Midbrain (tissue), 1 donor: ENCODE results near the gene ARHGEF16.

Source experiments
- DNase-seq: peaks from one replicate; lab custom pipeline; 2025; lab: John Stamatoyannopoulos, UW

ARHGEF16 gene

DNA sequence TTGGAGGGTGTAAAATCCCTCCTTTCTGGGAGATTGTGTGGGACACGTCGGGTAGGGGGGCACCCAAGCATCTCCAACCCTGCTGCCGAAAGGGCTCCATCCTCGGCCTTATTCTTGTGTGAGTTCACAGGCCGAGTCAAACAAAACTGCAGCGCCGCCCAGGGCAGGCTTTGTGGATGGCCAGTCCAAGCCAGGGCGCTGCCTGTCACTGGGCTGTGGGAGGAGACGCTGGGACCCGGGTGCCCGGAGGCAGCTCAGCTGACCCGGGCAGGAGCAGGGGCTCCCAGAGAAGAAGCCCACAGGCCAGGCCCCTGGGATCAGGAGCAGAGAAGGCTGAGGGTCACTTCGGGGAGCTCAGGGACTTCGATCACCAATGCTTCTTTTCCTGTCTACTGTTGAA is 31.8 kb upstream of the ARHGEF16 start:
- DNase-seq, result peak; percentile 16

DNA sequence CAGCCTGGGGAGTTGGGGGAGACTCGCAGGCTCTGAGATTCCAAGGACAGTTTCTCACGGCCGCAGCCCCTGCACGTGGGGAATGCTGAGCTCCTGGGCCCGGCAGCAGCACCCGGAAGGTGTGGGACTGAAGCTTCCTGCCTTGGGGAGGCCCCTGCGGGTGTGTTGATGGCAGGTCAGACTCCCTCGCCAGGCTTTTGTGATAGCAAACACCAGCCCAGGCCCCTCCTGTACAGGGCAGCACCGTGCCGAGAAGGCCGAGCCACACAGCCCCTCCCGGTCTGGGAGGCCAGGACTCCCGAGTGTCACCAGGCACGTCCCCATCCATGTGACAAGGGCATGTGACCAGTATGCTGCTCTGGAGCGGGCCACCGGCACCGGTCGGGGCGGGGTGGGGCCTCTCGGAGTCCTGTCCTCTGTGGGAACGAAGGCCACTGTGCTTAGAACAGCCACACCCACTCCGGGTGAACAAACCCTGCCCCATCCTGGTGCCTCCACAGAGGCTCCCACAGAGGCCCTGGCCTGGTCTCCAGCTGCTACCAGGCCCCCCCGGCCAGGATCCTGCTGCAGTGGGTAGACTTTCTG is 31.1 kb upstream of the ARHGEF16 start:
- DNase-seq, result peak; percentile 51

DNA sequence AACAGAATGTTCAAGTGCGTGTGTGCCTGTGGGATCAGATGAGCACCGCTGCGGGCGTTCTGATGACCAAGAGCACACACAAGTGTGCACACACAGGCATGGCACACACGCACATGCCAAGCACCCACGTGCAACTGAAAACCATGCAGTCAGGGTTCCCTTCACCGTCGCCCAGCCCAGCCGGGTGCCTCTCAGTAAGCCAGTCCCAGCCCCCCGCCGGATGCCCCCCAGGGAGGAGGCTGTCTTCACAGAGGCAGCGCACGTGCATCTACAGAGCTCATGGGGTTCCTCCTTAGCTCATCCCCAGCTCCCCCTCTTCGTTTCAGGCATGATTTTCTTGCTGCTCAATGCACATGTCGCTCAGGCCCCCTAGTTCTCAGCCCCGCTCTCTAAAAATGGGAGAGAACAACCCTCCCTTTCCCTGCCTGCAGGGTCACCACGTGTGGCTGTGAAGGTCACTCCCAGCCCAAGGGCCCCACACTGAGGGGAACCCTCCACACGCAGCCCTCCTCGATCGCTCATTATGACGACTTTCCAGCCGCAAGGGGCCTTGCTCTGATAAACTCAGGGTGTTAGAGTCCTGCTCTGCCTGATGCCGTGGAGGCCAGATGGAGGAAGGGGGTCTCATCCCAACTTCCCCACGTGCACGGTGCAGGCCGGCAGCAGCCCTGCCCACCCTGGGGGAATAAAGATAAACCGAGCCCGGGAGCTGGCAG is 30.4 kb upstream of the ARHGEF16 start:
- DNase-seq, result no peak

DNA sequence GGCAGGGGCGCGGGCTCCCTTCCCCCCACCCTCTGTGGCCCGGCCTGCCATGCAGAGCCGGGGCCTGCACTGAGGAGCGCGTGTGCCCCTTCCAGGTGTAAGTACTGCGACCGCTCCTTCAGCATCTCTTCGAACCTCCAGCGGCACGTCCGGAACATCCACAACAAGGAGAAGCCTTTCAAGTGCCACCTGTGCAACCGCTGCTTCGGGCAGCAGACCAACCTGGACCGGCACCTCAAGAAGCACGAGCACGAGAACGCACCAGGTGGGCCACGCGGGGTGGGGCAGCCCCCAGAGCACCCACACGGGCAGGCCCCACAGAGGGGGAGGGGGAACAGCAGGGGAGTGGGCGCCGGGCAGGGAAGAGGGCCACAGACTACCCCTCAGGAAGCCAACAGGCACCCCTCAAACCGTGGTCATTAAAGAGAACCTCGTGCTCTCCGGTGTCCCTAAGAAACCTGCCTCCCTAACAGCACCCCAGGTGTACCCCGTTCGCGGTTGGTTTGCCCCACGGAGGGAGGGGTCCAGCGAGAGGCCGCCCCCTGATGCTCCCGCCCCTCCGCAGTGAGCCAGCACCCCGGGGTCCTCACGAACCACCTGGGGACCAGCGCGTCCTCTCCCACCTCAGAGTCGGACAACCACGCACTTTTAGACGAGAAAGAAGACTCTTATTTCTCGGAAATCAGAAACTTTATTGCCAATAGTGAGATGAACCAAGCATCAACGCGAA is 28.8 kb upstream of the ARHGEF16 start:
- DNase-seq, result no peak

DNA sequence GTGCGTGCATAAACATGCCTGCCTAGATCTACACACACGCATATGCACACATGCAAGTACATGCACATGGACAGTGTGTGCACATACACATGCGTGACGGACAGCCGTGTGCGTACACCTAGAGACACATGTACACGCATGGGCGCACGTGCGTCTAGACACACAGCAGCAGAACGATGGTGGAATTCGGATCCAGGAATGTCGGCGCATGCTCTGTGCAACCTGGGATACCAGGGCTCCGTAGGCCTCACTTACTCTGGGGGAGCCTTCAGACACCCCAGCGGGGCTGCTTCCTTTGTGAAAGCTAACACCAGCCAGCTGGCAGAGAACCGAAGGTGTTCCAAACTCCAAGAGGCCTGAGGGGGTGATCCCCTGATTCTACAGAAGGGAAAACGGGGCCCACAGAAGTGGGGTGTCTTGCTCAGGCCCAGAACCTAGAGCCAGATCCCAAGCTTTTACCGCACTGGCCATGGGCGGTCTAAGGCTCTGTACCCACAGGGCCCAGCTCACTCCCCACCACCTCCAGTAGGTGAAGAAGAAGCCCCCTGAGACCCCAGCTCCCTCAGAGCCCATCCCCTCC is 27.4 kb upstream of the ARHGEF16 start:
- no peak for DNase-seq

DNA sequence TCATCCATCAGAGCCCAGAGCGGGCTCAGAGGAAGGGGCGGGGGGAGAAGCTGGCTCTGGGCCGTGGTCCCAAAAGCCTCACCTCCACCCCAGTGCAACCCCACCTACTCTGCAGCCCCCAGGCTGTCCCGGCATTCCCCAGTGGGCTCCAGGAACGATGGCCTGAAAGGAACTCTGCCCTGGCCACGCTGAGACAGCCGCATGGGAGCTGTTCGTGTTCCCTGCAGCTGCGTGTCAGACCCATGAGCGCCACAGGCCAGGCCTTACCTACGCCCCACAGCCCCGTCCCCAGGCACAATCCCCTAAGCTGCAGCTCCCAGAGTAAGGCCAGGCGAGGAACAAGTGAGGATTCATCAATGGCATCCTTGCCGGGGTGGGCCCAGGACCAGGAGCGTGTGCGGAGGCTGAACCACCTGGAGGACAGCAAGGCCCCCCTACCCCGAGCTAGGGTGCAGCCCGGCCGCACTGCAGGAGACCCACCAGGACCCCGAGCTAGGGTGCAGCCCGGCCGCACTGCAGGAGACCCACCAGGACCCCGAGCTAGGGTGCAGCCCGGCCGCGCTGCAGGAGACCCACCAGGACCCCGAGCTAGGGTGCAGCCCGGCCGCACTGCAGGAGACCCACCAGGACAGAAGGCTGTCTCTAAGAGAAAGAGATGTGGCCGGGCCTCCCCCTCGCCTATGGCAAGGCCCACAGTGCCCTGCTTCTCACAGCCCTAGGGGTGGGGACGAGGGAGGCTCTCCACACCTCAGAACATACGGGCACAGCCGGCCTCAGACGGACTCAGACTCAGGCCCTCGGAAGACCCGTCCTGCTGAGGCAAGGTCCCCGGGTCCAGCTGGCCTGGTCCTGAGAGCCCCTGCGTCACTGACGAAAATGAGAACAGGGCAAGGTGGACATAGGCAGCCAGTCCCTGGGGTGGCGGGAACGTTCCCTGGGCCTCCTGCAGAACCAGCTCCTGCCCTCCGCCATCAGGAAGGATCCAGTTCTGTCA is 26.5 kb upstream of the ARHGEF16 start:
- no peak for DNase-seq

DNA sequence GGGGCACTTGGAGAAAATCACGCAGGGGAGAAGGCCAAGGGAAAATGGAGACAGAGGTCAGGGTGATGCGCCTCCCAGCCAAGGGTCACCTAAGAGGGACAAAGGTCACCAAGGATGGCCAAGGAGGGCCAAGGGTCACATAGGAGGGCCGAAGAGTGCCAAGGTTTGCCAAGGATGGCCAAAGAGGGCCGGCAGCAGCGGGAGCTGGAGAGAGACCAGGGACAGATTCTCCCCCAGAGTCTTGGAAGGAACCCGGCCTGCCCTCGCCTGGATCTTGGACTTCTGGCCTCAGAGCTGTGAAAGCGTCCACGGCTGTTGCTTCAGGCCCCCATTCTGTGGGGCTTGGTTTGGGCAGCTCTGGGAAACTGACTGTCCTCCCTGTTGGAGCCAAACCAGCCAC is 25.6 kb upstream of the ARHGEF16 start:
- DNase-seq, result peak; percentile 28

DNA sequence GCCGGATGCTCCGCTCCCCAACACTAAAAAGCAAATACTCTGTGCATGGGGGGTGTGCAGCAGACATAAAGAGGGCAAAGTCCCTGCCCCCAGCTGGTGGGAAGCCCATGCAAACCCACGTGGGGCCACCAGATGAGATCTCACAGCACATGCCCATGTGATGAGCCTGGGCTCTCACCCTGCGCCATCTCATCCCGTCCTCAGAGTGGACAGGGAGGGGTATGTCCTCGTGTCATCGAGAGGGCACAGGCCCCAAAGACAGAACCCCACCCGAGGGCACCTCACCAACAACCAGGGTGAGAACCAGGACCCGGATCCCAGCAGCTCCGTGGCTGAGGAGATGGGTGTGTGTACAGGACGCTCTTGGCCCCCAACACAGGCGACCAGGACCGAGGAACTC is 25.1 kb upstream of the ARHGEF16 start:
- no peak for DNase-seq

DNA sequence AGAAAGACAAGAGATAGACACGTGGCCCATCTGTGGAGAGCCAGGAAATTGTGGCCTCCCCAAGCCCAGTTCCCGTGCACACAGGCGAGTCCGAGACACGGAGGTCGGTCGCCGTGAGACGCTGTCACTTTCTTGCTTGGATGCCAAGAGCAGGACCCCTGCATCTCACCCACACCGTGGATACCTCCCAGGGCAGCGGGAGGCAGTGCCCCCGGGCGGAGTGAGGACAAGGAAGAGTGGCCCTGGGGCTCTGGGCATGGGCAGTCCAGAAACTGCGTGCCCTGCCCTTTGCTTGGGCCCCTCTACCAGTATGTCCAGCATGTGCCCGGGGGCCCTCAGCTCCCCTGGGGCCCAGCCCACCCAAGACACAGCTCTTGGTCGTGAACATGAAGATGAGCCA is 24.7 kb upstream of the ARHGEF16 start:
- DNase-seq, result no peak

DNA sequence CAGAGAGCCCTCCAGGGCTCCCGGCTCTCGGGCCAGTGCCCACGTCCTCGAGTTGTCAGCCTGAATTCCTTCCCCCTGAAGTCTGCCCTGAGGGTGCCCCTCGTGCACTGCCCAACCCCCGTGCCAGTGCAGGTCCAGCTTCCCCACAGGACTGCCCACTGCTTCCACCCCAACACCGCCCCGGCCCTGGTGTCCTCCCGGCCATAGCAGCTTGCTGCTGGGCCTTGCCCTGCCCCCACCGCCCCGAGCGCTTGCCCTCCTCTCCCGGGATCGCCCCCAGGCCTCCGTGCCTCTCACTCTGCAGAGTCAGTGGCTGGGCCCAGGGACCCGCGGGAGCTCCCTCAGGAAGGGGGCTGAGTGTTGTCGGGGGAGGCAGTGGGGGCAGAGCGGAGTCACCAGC is 24.1 kb upstream of the ARHGEF16 start:
- DNase-seq, result no peak

DNA sequence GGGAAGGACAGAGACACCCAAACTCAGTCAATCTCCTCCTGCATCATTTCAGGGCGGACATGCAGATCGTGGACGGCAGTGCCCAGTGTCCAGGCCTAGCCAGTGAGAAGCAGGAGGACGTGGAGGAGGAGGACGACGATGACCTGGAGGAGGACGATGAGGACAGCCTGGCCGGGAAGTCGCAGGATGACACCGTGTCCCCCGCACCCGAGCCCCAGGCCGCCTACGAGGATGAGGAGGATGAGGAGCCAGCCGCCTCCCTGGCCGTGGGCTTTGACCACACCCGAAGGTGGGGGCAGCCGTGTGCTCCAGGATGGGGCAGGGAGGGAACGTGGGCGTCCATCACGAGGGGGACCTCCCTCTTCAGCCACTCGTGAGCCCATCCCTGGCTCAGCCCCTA is 23.6 kb upstream of the ARHGEF16 start:
- DNase-seq, result no peak

DNA sequence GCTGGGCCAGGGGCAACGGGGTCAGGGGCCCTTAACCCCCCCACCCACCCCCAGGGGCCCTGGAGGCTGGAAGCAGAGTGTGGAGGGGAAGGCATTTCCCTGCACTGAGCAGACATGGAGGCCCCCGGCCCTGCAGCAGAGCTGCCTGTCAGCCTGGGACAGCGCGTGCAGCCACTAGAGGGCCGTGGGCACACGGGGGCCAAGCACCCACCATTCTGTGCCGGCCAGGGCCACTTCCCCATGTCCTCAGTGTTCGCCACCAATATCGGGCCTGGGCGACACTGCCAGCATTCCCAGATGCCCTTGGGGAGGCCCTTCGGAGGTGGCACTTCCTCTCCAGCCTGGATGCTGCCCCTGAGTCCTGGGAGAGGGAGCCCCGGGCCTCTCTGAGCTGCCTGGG is 23.2 kb upstream of the ARHGEF16 start:
- DNase-seq, result no peak

DNA sequence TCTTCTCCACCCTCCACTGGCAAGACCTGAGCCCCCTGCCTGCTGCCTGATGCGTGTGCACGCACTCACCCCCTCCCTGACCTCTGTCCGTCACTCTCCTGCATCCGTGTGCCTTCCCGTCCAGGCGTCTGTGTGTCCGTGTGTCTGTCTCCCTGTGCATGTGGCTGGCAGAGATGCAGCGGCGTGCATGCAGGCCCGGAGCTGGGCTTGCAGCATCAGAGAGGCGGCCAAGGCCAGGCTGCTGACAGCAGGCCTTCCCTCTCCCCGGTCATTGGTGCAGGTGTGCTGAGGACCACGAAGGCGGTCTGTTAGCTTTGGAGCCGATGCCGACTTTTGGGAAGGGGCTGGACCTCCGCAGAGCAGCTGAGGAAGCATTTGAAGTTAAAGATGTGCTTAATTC is 22.8 kb upstream of the ARHGEF16 start:
- no peak for DNase-seq

DNA sequence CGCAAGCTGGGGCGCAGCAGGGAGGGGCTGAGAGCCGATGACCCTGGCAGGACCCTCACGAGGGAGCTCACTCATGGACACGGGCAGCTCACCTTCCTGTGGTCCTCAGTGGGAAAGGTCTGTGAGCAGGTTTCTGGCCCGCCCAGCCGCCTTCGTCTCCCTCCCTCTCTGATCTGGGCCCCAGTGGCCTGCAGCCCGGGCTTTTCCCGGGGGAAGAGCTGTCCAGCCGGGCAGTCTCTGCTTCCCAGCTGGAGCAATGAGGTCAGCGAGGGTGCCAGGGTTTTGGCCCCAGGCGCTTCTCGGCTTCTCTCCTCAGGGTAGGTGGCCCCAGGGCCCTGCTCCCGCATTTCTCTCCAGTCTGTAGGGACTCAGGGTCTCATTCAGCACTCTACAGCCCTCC is 22.2 kb upstream of the ARHGEF16 start:
- DNase-seq, result no peak

DNA sequence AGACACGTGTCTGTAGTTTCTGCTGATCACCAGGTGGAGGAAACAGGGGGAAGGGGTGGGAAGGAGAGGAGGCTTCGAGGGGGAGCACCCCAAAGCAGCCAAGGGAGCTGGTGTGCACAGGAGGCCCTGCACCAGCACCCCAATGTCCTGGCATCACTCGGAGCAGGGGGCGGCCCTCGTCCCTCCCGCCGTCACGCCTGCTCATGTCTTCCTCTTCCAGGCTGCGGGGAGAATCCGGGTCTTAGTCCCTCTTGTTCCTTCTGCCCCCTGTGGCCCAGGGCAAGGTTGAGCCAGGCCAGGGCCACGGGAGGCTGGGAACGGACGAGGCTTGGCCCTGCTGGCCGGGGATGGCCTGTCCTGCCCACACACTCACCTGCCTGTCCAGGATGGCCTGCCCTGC is 21.4 kb upstream of the ARHGEF16 start:
- DNase-seq, result no peak

DNA sequence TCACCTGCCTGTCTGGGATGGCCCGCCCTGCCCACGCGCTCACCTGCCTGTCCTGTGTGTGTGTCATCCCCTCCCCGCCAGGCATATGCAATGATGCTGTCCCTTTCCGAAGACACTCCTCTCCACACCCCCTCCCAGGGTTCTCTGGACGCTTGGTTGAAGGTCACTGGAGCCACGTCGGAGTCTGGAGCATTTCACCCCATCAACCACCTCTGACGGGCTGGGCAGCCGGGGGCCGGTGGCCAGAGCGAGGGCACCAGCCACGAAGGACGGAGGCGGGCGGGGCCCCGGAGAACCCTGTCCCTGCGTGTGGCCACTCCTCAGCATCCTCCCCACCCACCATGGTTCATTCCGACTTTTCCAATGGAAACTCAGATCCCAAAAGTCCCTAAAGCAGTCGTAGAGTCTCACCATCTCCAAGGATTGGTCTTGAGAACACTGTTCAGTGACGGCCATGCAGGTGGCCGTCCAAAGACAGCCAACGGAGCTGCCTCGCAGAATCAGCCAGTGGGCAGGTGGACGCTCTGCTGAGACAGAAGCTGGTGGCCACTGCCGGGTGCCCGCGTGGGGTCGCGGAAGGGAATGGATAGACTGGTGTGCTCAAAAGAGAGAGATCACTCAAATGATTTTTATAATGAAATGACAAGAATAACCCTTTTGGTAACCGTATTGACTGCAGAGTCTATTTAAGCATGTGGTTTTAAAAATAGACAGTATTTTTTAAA is 20.7 kb upstream of the ARHGEF16 start:
- no peak for DNase-seq

DNA sequence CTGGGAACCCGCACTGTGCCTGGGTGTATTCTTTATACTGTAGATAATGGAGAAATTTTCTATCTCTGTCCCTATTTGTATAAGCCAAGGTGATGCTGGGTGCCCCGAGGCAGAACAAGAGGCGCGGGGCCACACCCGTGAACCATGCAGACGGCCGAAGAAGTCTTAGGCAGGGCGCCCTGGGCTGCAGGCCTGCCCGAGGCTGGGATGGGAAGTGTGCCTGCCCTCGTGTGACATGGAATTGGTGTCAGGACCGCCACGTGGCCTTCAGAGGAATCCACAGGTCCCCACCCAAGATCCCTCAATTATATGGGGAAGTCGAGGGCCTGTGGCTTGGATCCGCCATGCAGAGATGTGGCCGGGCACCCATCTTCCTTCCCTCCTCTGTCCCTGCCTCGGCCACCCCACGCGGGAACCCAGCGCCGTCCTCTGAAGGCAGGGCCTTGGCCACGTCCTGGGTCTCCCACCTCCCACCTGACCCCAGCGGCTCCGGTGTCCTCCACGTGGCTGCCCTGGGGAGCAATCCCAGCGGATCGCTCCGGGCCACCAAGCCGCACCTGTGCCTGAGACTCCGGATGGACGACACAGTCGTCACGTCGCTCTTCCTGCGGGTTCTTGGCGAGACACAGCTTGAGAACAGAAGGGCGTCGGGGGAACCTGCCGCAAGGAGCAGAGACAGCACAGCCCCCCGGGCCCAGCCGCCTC is 19.9 kb upstream of the ARHGEF16 start:
- DNase-seq, result no peak

DNA sequence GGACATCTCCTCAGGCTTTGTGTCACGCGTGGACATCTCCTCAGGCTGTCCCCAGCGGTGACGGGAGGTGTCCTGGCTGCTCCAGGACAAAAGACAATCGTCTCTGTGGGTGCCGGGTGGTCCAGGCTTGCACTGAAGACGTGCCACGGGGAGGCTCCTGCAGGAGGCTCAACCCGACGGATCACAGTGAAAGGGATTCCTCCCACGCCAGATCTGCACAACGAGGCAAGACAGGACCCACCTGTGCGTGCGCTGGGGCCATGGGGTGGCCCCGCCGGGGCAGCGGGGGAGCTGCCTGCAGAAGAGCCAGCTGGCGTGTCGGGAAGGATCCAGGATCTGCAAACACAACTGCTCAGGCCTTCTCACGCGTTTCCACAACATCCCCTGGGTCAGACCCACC is 18.8 kb upstream of the ARHGEF16 start:
- no peak for DNase-seq

DNA sequence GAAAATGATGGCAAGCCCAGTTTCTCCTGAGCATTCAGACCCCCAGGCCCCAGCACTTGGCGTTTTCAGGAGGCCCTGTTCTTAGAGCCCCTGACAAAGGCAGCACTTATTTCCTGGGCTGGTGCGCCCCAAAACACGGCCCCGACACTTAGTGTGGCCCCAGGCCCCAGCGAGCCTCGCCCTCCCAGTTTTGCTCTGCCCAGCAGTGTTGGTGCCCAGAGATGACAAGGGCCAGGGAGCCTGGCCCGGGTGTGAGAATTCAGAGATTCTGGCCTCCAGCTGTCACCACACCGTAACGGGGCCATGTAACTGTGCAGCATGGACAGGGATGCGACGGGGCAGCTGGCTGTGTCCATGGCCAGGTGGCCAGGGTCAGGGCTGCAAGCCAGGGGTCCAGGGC is 18.0 kb upstream of the ARHGEF16 start:
- no peak for DNase-seq

DNA sequence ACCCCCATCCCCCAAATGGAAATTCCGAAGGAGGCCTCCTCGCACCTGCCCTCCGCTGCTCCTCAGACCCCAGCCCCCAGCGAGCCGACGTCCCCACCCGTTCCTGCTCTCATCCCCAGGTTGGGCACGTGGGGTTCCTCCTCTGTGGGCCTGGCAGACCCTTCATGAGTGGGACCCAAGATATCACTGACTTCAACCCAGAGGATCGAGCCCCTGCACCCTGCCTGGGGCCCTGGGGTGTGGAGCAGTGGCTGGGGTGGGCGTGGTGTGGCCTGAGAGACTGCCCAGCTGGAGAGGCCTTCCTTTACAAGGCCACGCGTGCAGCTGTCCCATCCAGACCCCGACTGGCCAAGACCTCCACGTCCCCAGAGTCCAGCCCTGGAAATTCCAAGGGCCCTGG is 17.6 kb upstream of the ARHGEF16 start:
- no peak for DNase-seq
